Tibial nerve (tissue), 4 donors: ENCODE results near the gene KLK8. TPM values are rescaled to one million over a fixed set of nuclear protein-coding genes. Genes with fewer than 3 reads are reported as not detected.

Experiments
- DNase-seq, 2 donors: peaks; one replicate each; pipeline ENCODE4 v3.0.0-alpha.2; 2019; ENCODE audit warnings: low spot score in 2 of 2
- H3K27ac ChIP-seq, 4 donors: fragments of 200-600 bp; sonication (generic) in 3 of 4; one replicate each; pipeline ENCODE4 v1.5.1; 2017 to 2019; ENCODE audit warnings: mild to moderate bottlenecking in 1 of 4
- H3K27me3 ChIP-seq, 2 donors: fragments of 200-600 bp; sonication (generic) in 1 of 2; one replicate each; pipeline versions ENCODE4 v1.5.1 to v1.6.0; 2017 to 2019
- H3K36me3 ChIP-seq, 3 donors: fragments of 200-600 bp; sonication (generic); one replicate each; pipeline ENCODE4 v1.5.1; 2018 to 2019
- H3K4me1 ChIP-seq, 4 donors: fragments of 200-600 bp; sonication (generic) in 3 of 4; one replicate each; pipeline ENCODE4 v1.5.1; 2017 to 2019
- H3K4me3 ChIP-seq, 4 donors: fragments of 200-600 bp; sonication (generic) in 3 of 4; one replicate each; pipeline ENCODE4 v1.5.1; 2017 to 2019; ENCODE audit warnings: mild to moderate bottlenecking in 1 of 4, moderate library complexity in 1 of 4
- H3K9me3 ChIP-seq, 4 donors: fragments of 200-600 bp; sonication (generic) in 3 of 4; one replicate each; pipeline ENCODE4 v1.5.1; 2017 to 2019
- EP300 ChIP-seq, 2 donors: sonication (generic); formaldehyde crosslinking; IDR thresholded peaks; one replicate each; pipeline ENCODE4 v1.6.1; 2017; ENCODE audit warnings: antibody characterized with exemption in 2 of 2, mild to moderate bottlenecking in 1 of 2
- POLR2A ChIP-seq, 2 donors: fragments of 450-650 bp; IDR thresholded peaks; one replicate each; pipeline ENCODE4 v1.6.1; 2017; ENCODE audit warnings: antibody characterized with exemption in 2 of 2, mild to moderate bottlenecking in 2 of 2, moderate library complexity in 2 of 2
- WGBS, 2 donors: methylation state at CpG; one replicate each; pipeline ENCODE4 v1.1.5; 2018; 5-methylcytosine and 5-hydroxymethylcytosine counted together
- total RNA-seq, 4 donors: library from RNA; depleted of rRNA; stranded (reverse); fragments of >200 nt; gene quantifications; one replicate each; pipeline ENCODE4 v1.1.0, GENCODE V29; 2016
- TF ChIP-seq, protein P1 (sequence below), 5 experiments: fragments of 200-600 bp in 3 of 5; fragments of 450-650 bp in 2 of 5; sonication (generic) in 3 of 5; IDR thresholded peaks; one replicate each; pipeline ENCODE4 v1.5.1; 2016 to 2019; ENCODE audit warnings: antibody characterized with exemption in 5 of 5, mild to moderate bottlenecking in 3 of 5, moderate library complexity in 2 of 5

Gene KLK8
- total RNA-seq, 4 donors from 2014 or later, result 1.6 to 2.2 (median 1.9) TPM; not detected in 1

DNA sequence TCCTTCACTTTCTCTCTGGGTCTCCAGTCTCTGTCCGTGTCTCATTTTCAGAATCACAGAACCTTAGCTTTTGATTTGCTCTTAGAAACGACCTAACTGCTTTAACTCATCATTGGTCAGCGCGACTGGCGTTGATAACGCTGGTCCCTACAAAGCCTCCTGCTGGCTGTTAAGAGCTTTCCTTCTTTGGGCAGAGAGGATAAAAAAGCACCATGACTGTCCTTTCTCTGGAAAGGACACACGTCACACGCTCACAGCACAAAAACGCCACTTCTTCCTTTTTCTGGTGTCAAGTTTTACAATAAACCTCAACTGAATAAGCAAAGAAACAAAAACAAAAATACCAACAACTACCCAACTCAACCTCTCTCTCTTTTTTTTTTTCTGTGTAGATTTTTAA is 35.1 kb upstream of the KLK8 start:
- Histone ChIP-seq H3K27me3 (peaks cover 0 to 4% of the 10 kb centered on the region in 2 donors), H3K4me3 (no peak overlapping the region), H3K36me3 (no peaks in the 10 kb centered on the region), H3K9me3 (peaks cover 0 to 3% (median 0%) of the 10 kb centered on the region in 4 donors), H3K4me1 (no peaks in the 10 kb centered on the region), H3K27ac (no peak overlapping the region)
- TF ChIP-seq EP300 (IDR thresholded peaks at IDR 0.05) (no peak), POLR2A (IDR thresholded peaks at IDR 0.05) (no peak)
- TF ChIP-seq, protein P1, sequence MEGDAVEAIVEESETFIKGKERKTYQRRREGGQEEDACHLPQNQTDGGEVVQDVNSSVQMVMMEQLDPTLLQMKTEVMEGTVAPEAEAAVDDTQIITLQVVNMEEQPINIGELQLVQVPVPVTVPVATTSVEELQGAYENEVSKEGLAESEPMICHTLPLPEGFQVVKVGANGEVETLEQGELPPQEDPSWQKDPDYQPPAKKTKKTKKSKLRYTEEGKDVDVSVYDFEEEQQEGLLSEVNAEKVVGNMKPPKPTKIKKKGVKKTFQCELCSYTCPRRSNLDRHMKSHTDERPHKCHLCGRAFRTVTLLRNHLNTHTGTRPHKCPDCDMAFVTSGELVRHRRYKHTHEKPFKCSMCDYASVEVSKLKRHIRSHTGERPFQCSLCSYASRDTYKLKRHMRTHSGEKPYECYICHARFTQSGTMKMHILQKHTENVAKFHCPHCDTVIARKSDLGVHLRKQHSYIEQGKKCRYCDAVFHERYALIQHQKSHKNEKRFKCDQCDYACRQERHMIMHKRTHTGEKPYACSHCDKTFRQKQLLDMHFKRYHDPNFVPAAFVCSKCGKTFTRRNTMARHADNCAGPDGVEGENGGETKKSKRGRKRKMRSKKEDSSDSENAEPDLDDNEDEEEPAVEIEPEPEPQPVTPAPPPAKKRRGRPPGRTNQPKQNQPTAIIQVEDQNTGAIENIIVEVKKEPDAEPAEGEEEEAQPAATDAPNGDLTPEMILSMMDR (IDR thresholded peaks at IDR 0.05), result no peak
- DNase-seq, result no peak
- WGBS, 2 donors, result 44 to 46% methylated on average over 9 of the region's 9 CpGs

DNA sequence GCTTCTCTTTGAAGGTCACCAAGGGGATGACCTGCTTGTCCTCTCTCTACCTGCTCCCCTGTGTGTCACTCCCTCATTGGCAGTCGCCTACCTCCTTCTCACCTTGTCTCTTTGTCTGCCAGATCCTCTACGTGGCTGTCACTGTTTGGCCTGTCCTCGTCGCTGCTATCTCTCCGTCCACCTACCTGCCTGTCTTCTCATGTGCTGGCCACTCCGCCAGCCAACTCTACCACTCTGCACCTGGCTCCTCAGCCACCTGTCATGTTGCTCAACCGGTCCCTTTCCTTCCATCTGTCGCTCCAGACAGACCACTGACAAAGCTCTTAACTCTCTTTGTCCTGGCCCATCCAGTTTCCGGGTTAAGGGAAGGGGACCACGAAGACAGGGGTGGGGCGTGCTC is 33.3 kb upstream of the KLK8 start, which contains the start of gene KLK12:
Gene KLK12 (minus strand): TSS at position 299 of the 400 bp plus-strand sequence. CDS start 381 bp downstream, outside the sequence.
- Histone ChIP-seq H3K4me3 (no peak within 1 kb of the TSS), H3K36me3 (no peaks in the 10 kb centered on the region), H3K4me1 (no peaks in the 10 kb centered on the region), H3K27me3 (peaks cover 0 to 4% of the 10 kb centered on the region in 2 donors), H3K9me3 (peaks cover 0 to 3% (median 0%) of the 10 kb centered on the region in 4 donors), H3K27ac (no peak within 1 kb of the TSS)
- TF ChIP-seq EP300 (IDR thresholded peaks at IDR 0.05), result no peak
- TF ChIP-seq, protein P1 (IDR thresholded peaks at IDR 0.05), result no peak
- no peak for TF ChIP-seq POLR2A (IDR thresholded peaks at IDR 0.05)
- 50 to 51% methylated on average over 11 of the region's 11 CpGs for WGBS, 2 donors
- DNase-seq, result no peak

DNA sequence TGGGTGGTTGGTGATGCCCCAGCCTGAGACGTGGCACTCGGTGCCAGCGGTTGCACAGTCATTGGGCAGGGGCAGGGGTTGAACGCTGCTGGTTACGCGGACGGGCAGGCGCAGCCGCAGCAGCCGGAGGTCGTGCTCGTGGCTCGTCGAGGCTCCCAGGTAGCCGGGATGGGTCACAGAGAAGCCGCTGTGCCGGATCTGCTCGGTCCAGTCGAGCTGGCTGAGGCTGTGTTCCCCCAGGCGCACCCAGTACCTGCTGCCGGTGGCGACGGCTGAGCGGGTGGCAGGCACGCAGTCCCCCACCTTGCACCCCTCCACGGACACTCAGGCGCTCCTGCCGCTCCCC is 30.4 kb upstream of the KLK8 start:
- no peak overlapping the region for H3K4me3 ChIP-seq
- H3K36me3 ChIP-seq, result no peaks in the 10 kb centered on the region
- no peaks in the 10 kb centered on the region for H3K4me1 ChIP-seq
- 85 to 94% methylated on average over 18 to 27 of the region's 28 CpGs for WGBS, 2 donors
- TF ChIP-seq POLR2A (IDR thresholded peaks at IDR 0.05), result no peak
- TF ChIP-seq EP300 (IDR thresholded peaks at IDR 0.05), result no peak
- TF ChIP-seq, protein P1 (IDR thresholded peaks at IDR 0.05), result no peak
- DNase-seq, result no peak
- peaks cover 0 to 4% of the 10 kb centered on the region in 2 donors for H3K27me3 ChIP-seq
- no peak overlapping the region for H3K27ac ChIP-seq
- H3K9me3 ChIP-seq, result peaks cover 0 to 3% (median 0%) of the 10 kb centered on the region in 4 donors

DNA sequence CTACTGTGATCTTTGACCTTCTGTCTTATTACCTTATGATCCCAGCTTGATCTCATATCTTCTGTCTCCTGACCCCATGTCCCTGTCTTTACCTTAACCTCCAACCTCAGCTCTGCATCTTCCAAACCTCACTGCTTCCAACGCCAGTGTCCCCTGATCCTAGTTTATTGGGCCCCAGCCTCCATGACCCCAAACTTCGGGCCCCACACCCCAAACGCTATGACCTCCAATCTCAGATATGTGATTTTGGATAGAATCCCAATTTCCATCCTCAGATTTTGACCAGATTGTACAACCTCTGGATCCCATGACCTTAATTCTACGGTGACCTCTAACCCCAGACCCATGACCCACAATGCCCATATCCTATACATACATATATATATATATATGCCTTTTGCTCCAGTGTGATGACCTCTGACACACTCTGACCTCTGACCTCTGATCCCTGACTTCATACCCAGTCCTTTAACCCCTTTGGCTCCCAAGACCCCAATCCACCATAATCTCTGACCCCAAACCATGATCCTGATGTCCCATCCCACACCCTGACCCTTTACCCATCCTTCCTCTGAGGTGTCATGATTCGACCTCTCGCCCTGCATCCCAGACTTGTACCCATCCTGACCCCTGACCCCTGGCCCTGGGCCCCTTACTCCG is 29.9 kb upstream of the KLK8 start:
- no peak overlapping the region for H3K4me3 ChIP-seq
- WGBS, 2 donors, result 81 to 82% methylated on average over 7 of the region's 7 CpGs
- H3K9me3 ChIP-seq, result peaks cover 0 to 3% (median 0%) of the 10 kb centered on the region in 4 donors
- no peaks in the 10 kb centered on the region for H3K4me1 ChIP-seq
- no peak for DNase-seq
- H3K27ac ChIP-seq, result no peak overlapping the region
- peaks cover 0 to 6% of the 10 kb centered on the region in 2 donors for H3K27me3 ChIP-seq
- H3K36me3 ChIP-seq, result no peaks in the 10 kb centered on the region
- no peak for TF ChIP-seq EP300 (IDR thresholded peaks at IDR 0.05)
- TF ChIP-seq, protein P1 (IDR thresholded peaks at IDR 0.05), result no peak
- TF ChIP-seq POLR2A (IDR thresholded peaks at IDR 0.05), result no peak

DNA sequence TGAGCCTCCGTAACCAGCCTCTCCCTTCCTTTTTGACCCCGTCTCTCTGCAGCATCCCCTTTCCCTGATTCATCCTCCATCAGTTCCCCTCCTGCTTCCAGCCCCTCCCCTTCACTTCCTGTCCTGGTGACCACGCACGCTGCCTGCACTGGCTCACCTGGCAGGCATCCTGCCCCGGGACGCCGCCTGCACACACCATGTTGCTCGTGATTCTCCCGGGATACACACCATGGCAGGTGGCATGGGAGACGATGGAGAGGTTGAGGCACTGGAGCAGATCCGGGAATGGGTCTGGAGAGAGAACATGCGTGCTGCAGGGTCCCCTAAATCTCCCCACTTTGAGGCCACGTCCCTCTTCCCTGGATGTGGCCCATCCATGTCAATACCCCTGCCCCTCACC is 29.2 kb upstream of the KLK8 start:
- Histone ChIP-seq H3K27ac (no peak overlapping the region), H3K4me3 (no peak overlapping the region), H3K4me1 (no peaks in the 10 kb centered on the region), H3K27me3 (peaks cover 0 to 9% of the 10 kb centered on the region in 2 donors), H3K9me3 (peaks cover 0 to 3% (median 0%) of the 10 kb centered on the region in 4 donors), H3K36me3 (no peaks in the 10 kb centered on the region)
- 80 to 83% methylated on average over 13 of the region's 13 CpGs for WGBS, 2 donors
- no peak for TF ChIP-seq EP300 (IDR thresholded peaks at IDR 0.05)
- TF ChIP-seq POLR2A (IDR thresholded peaks at IDR 0.05), result no peak
- TF ChIP-seq, protein P1 (IDR thresholded peaks at IDR 0.05), result no peak
- no peak for DNase-seq
